Tibial nerve (tissue), 4 donors: ENCODE results near the gene PRKAG2. TPM values are rescaled to one million over a fixed set of nuclear protein-coding genes. Genes with fewer than 3 reads are reported as not detected.

Experiments used
- DNase-seq, 2 donors: peaks; one replicate each; pipeline ENCODE4 v3.0.0-alpha.2; 2019; ENCODE audit warnings: low spot score in 2 of 2
- H3K27ac ChIP-seq, 4 donors: fragments of 200-600 bp; sonication (generic) in 3 of 4; one replicate each; pipeline ENCODE4 v1.5.1; 2017 to 2019; ENCODE audit warnings: mild to moderate bottlenecking in 1 of 4
- H3K27me3 ChIP-seq, 2 donors: fragments of 200-600 bp; sonication (generic) in 1 of 2; one replicate each; pipeline versions ENCODE4 v1.5.1 to v1.6.0; 2017 to 2019
- H3K36me3 ChIP-seq, 3 donors: fragments of 200-600 bp; sonication (generic); one replicate each; pipeline ENCODE4 v1.5.1; 2018 to 2019
- H3K4me1 ChIP-seq, 4 donors: fragments of 200-600 bp; sonication (generic) in 3 of 4; one replicate each; pipeline ENCODE4 v1.5.1; 2017 to 2019
- H3K4me3 ChIP-seq, 4 donors: fragments of 200-600 bp; sonication (generic) in 3 of 4; one replicate each; pipeline ENCODE4 v1.5.1; 2017 to 2019; ENCODE audit warnings: mild to moderate bottlenecking in 1 of 4, moderate library complexity in 1 of 4
- H3K9me3 ChIP-seq, 4 donors: fragments of 200-600 bp; sonication (generic) in 3 of 4; one replicate each; pipeline ENCODE4 v1.5.1; 2017 to 2019
- CTCF ChIP-seq, 5 experiments: fragments of 200-600 bp in 3 of 5; fragments of 450-650 bp in 2 of 5; sonication (generic) in 3 of 5; IDR thresholded peaks; one replicate each; pipeline ENCODE4 v1.5.1; 2016 to 2019; ENCODE audit warnings: antibody characterized with exemption in 5 of 5, mild to moderate bottlenecking in 3 of 5, moderate library complexity in 2 of 5
- EP300 ChIP-seq, 2 donors: sonication (generic); formaldehyde crosslinking; IDR thresholded peaks; one replicate each; pipeline ENCODE4 v1.6.1; 2017; ENCODE audit warnings: antibody characterized with exemption in 2 of 2, mild to moderate bottlenecking in 1 of 2
- POLR2A ChIP-seq, 2 donors: fragments of 450-650 bp; IDR thresholded peaks; one replicate each; pipeline ENCODE4 v1.6.1; 2017; ENCODE audit warnings: antibody characterized with exemption in 2 of 2, mild to moderate bottlenecking in 2 of 2, moderate library complexity in 2 of 2
- WGBS, 2 donors: methylation state at CpG; one replicate each; pipeline ENCODE4 v1.1.5; 2018; 5-methylcytosine and 5-hydroxymethylcytosine counted together
- total RNA-seq, 4 donors: library from RNA; depleted of rRNA; stranded (reverse); fragments of >200 nt; gene quantifications; one replicate each; pipeline ENCODE4 v1.1.0, GENCODE V29; 2016

PRKAG2 gene
- total RNA-seq, 4 donors from 2014 or later = 24.5 to 82.6 (median 38.3) TPM

- TF ChIP-seq EP300 (IDR thresholded peaks at IDR 0.05) = no peak
- no peak for TF ChIP-seq POLR2A (IDR thresholded peaks at IDR 0.05)
- TF ChIP-seq CTCF (IDR thresholded peaks at IDR 0.05) = no peak
- WGBS, 2 donors = 95% methylated on average over 22 of the region's 22 CpGs
These were observed 95.6 kb downstream of the PRKAG2 start for GRCh38 chr7:151781161-151781845.

GRCh38 chr7:151780631-151781030 is 96.3 kb downstream of the PRKAG2 start:
- no peak for DNase-seq
- no peaks in the 10 kb centered on the region for H3K9me3 ChIP-seq
- WGBS, 2 donors = 65 to 71% methylated on average over 3 of the region's 3 CpGs

More at GRCh38 chr7:151781161-151781845, 95.6 kb downstream of the PRKAG2 start:
- Histone ChIP-seq H3K27ac (no peak overlapping the region), H3K4me1 (peaks cover 0 to 11% (median 5%) of the 10 kb centered on the region in 4 donors), H3K27me3 (no peaks in the 10 kb centered on the region), H3K36me3 (peaks cover 0 to 58% (median 0%) of the 10 kb centered on the region in 3 donors), H3K9me3 (no peaks in the 10 kb centered on the region), H3K4me3 (no peak overlapping the region)
- DNase-seq = no peak

GRCh38 chr7:151779678-151780077 is 97.2 kb downstream of the PRKAG2 start:
- Histone ChIP-seq H3K36me3 (peaks cover 0 to 42% (median 0%) of the 10 kb centered on the region in 3 donors), H3K4me3 (no peak overlapping the region), H3K9me3 (no peaks in the 10 kb centered on the region), H3K27ac (no peak overlapping the region), H3K4me1 (peaks cover 0 to 11% (median 5%) of the 10 kb centered on the region in 4 donors), H3K27me3 (no peaks in the 10 kb centered on the region)
- no peak for DNase-seq
- 86 to 93% methylated on average over 7 of the region's 7 CpGs for WGBS, 2 donors
- TF ChIP-seq CTCF (IDR thresholded peaks at IDR 0.05) = no peak
- no peak for TF ChIP-seq EP300 (IDR thresholded peaks at IDR 0.05)
- TF ChIP-seq POLR2A (IDR thresholded peaks at IDR 0.05) = no peak

More at GRCh38 chr7:151780631-151781030, 96.3 kb downstream of the PRKAG2 start:
- TF ChIP-seq CTCF (IDR thresholded peaks at IDR 0.05) = no peak
- TF ChIP-seq EP300 (IDR thresholded peaks at IDR 0.05) = no peak
- no peak for TF ChIP-seq POLR2A (IDR thresholded peaks at IDR 0.05)
- Histone ChIP-seq H3K4me1 (peaks cover 0 to 11% (median 5%) of the 10 kb centered on the region in 4 donors), H3K27ac (no peak overlapping the region), H3K36me3 (peaks cover 0 to 51% (median 0%) of the 10 kb centered on the region in 3 donors), H3K4me3 (no peak overlapping the region), H3K27me3 (no peaks in the 10 kb centered on the region)

- H3K4me1 ChIP-seq = peaks cover 0 to 11% (median 5%) of the 10 kb centered on the region in 4 donors
- no peaks in the 10 kb centered on the region for H3K27me3 ChIP-seq
- no peak overlapping the region for H3K4me3 ChIP-seq
- H3K9me3 ChIP-seq = no peaks in the 10 kb centered on the region
- no peak overlapping the region for H3K27ac ChIP-seq
- peaks cover 0 to 40% (median 0%) of the 10 kb centered on the region in 3 donors for H3K36me3 ChIP-seq
- 90% methylated on average over 6 of the region's 6 CpGs for WGBS, 2 donors
- DNase-seq = no peak
- TF ChIP-seq POLR2A (IDR thresholded peaks at IDR 0.05) (no peak), EP300 (IDR thresholded peaks at IDR 0.05) (no peak), CTCF (IDR thresholded peaks at IDR 0.05) (no peak)
These were observed 97.7 kb downstream of the PRKAG2 start for GRCh38 chr7:151779255-151779654.

GRCh38 chr7:151777908-151778670 is 98.8 kb downstream of the PRKAG2 start:
- H3K9me3 ChIP-seq = no peaks in the 10 kb centered on the region
- 81 to 84% methylated on average over 7 of the region's 7 CpGs for WGBS, 2 donors
- no peak for DNase-seq
- H3K27me3 ChIP-seq = no peaks in the 10 kb centered on the region
- TF ChIP-seq CTCF (IDR thresholded peaks at IDR 0.05) = no peak
- TF ChIP-seq POLR2A (IDR thresholded peaks at IDR 0.05) = no peak
- TF ChIP-seq EP300 (IDR thresholded peaks at IDR 0.05) = no peak
- peaks cover 0 to 7% (median 3%) of the 10 kb centered on the region in 4 donors for H3K4me1 ChIP-seq
- H3K36me3 ChIP-seq = peaks cover 0 to 40% (median 0%) of the 10 kb centered on the region in 3 donors
- H3K27ac ChIP-seq = no peak overlapping the region
- H3K4me3 ChIP-seq = no peak overlapping the region
